Neural progenitor cell (in vitro differentiated cells): Measurements from ENCODE around the gene INPP5F.

Source experiments
- EZH2phosphoT487 ChIP-seq: fragments of 200-600 bp; sonication (generic); IDR thresholded peaks from 2 replicates; pipeline ENCODE4 v1.6.1; 2017; ENCODE audit warnings: antibody characterized with exemption
- TF ChIP-seq, protein P1 (sequence below): fragments of 200-600 bp; sonication (generic); IDR thresholded peaks from 2 replicates; pipeline ENCODE4 v1.5.1; 2017; ENCODE audit warnings: antibody characterized with exemption, mild to moderate bottlenecking

DNA sequence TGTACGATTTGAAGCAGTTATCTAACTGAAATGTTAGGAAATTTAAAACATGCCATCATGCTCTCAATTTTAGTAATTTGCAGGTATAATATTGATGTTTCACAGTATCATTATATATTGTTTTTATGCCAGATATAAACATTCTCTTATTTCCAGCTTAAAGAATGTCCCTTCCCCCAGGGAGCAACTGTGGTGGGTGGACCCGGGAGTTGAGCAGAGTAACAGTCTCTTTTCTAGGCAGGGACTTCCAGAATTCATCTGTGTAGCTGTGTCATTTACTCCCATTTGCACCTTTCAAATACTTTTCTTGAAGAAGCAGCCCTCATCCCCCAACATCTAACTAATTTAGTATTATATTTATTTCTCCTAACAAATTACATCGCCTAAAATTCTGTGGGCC lies 9.6 kb downstream of the INPP5F start:
- TF ChIP-seq EZH2phosphoT487: no peak
- TF ChIP-seq, protein P1, sequence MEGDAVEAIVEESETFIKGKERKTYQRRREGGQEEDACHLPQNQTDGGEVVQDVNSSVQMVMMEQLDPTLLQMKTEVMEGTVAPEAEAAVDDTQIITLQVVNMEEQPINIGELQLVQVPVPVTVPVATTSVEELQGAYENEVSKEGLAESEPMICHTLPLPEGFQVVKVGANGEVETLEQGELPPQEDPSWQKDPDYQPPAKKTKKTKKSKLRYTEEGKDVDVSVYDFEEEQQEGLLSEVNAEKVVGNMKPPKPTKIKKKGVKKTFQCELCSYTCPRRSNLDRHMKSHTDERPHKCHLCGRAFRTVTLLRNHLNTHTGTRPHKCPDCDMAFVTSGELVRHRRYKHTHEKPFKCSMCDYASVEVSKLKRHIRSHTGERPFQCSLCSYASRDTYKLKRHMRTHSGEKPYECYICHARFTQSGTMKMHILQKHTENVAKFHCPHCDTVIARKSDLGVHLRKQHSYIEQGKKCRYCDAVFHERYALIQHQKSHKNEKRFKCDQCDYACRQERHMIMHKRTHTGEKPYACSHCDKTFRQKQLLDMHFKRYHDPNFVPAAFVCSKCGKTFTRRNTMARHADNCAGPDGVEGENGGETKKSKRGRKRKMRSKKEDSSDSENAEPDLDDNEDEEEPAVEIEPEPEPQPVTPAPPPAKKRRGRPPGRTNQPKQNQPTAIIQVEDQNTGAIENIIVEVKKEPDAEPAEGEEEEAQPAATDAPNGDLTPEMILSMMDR: no peak
